ENCODE measurements around the gene MAPKAP1. TPM values are rescaled to one million over a fixed set of nuclear protein-coding genes. Genes with fewer than 3 reads are reported as not detected.

The MAPKAP1 gene
- total RNA-seq, 2 donors from 2014 or later = 53.8 to 72.1 TPM

GRCh38 chr9:125430161-125431011 lies 276.6 kb downstream of the MAPKAP1 start:
- no peak for ATAC-seq
- DNase-seq (ENCODE audit: low spot score in 2 of 2) = no peak
- Mint-ChIP-seq H3K36me3 (no peaks in the 10 kb centered on the region), H3K27ac (no peak overlapping the region), H3K9me3 (no peaks in the 10 kb centered on the region)

- Mint-ChIP-seq H3K27ac (no peak overlapping the region), H3K9me3 (no peaks in the 10 kb centered on the region), H3K36me3 (no peaks in the 10 kb centered on the region)
- ATAC-seq = no peak
- no peak for DNase-seq (ENCODE audit: low spot score in 2 of 2)
These were observed 277.4 kb downstream of the MAPKAP1 start for GRCh38 chr9:125429476-125430160.

- H3K36me3 Mint-ChIP-seq = no peaks in the 10 kb centered on the region
- no peak overlapping the region for H3K27ac Mint-ChIP-seq
- DNase-seq (ENCODE audit: low spot score in 2 of 2) (no peak), ATAC-seq (no peak)
- no peaks in the 10 kb centered on the region for H3K9me3 Mint-ChIP-seq
These were observed 278.0 kb downstream of the MAPKAP1 start for GRCh38 chr9:125428902-125429467.

- ATAC-seq (peak; percentile 54 to 61), DNase-seq (ENCODE audit: low spot score in 2 of 2) (peak in 1 of 2 donors; percentile 51)
These were observed 278.7 kb downstream of the MAPKAP1 start for GRCh38 chr9:125428060-125428901.

GRCh38 chr9:125427556-125427955 lies 279.5 kb downstream of the MAPKAP1 start:
- DNase-seq (ENCODE audit: low spot score in 2 of 2) = no peak
- H3K36me3 Mint-ChIP-seq = no peaks in the 10 kb centered on the region
- ATAC-seq = peak in 1 of 2 donors; percentile 21
- no peak overlapping the region for H3K27ac Mint-ChIP-seq
- H3K9me3 Mint-ChIP-seq = no peaks in the 10 kb centered on the region

More at GRCh38 chr9:125428060-125428901, 278.7 kb downstream of the MAPKAP1 start:
- no peaks in the 10 kb centered on the region for H3K9me3 Mint-ChIP-seq
- H3K36me3 Mint-ChIP-seq = no peaks in the 10 kb centered on the region
- H3K27ac Mint-ChIP-seq = no peak overlapping the region

GRCh38 chr9:125426926-125427325 lies 280.1 kb downstream of the MAPKAP1 start:
- no peak for ATAC-seq
- no peak for DNase-seq (ENCODE audit: low spot score in 2 of 2)
- Mint-ChIP-seq H3K9me3 (no peaks in the 10 kb centered on the region), H3K36me3 (no peaks in the 10 kb centered on the region), H3K27ac (no peak overlapping the region)

GRCh38 chr9:125425901-125426515 lies 281.0 kb downstream of the MAPKAP1 start:
- Mint-ChIP-seq H3K36me3 (no peaks in the 10 kb centered on the region), H3K27ac (no peak overlapping the region), H3K9me3 (no peaks in the 10 kb centered on the region)
- DNase-seq (ENCODE audit: low spot score in 2 of 2) = no peak
- ATAC-seq = no peak

- H3K27ac Mint-ChIP-seq = no peak overlapping the region
These were observed 281.7 kb downstream of the MAPKAP1 start for GRCh38 chr9:125425170-125425897.

GRCh38 chr9:125423964-125424363 lies 283.0 kb downstream of the MAPKAP1 start:
- Mint-ChIP-seq H3K36me3 (no peaks in the 10 kb centered on the region), H3K27ac (no peak overlapping the region), H3K9me3 (no peaks in the 10 kb centered on the region)
- ATAC-seq (no peak), DNase-seq (ENCODE audit: low spot score in 2 of 2) (no peak)

More at GRCh38 chr9:125425170-125425897, 281.7 kb downstream of the MAPKAP1 start:
- DNase-seq (ENCODE audit: low spot score in 2 of 2) = no peak
- H3K36me3 Mint-ChIP-seq = no peaks in the 10 kb centered on the region
- H3K9me3 Mint-ChIP-seq = no peaks in the 10 kb centered on the region
- ATAC-seq = no peak

GRCh38 chr9:125422853-125423252 lies 284.2 kb downstream of the MAPKAP1 start:
- Mint-ChIP-seq H3K9me3 (no peaks in the 10 kb centered on the region), H3K27ac (no peak overlapping the region), H3K36me3 (no peaks in the 10 kb centered on the region)
- ATAC-seq = no peak
- no peak for DNase-seq (ENCODE audit: low spot score in 2 of 2)

GRCh38 chr9:125421591-125422181 lies 285.3 kb downstream of the MAPKAP1 start:
- no peaks in the 10 kb centered on the region for H3K36me3 Mint-ChIP-seq
- H3K27ac Mint-ChIP-seq = no peak overlapping the region
- DNase-seq (ENCODE audit: low spot score in 2 of 2) (no peak), ATAC-seq (no peak)
- H3K9me3 Mint-ChIP-seq = no peaks in the 10 kb centered on the region

- H3K9me3 Mint-ChIP-seq = no peaks in the 10 kb centered on the region
- ATAC-seq (no peak), DNase-seq (ENCODE audit: low spot score in 2 of 2) (no peak)
- no peaks in the 10 kb centered on the region for H3K36me3 Mint-ChIP-seq
- no peak overlapping the region for H3K27ac Mint-ChIP-seq
These were observed 285.8 kb downstream of the MAPKAP1 start for GRCh38 chr9:125421166-125421565.

- H3K9me3 Mint-ChIP-seq = no peaks in the 10 kb centered on the region
- DNase-seq (ENCODE audit: low spot score in 2 of 2) (no peak), ATAC-seq (no peak)
- H3K27ac Mint-ChIP-seq = no peak overlapping the region
- H3K36me3 Mint-ChIP-seq = no peaks in the 10 kb centered on the region
These were observed 288.6 kb downstream of the MAPKAP1 start for GRCh38 chr9:125418404-125418803.

- Mint-ChIP-seq H3K36me3 (no peaks in the 10 kb centered on the region), H3K27ac (no peak overlapping the region), H3K9me3 (no peaks in the 10 kb centered on the region)
- ATAC-seq (no peak), DNase-seq (ENCODE audit: low spot score in 2 of 2) (no peak)
These were observed 290.5 kb downstream of the MAPKAP1 start for GRCh38 chr9:125416517-125416916.
